H9 (cell line): ENCODE measurements around the gene NSG1. TPM values are rescaled to one million over a fixed set of nuclear protein-coding genes. Genes with fewer than 3 reads are reported as not detected.

Experiments used
- DNase-seq: peaks from one replicate; pipeline ENCODE4 v3.0.0-alpha.2; 2017
- H2AFZ ChIP-seq: one replicate; pipeline ENCODE4 v1.6.1; 2013; ENCODE audit warnings: mild to moderate bottlenecking, low read length, control low read depth, moderate library complexity
- H2AK5ac ChIP-seq: 2 replicates; pipeline ENCODE4 v1.6.1; 2013; ENCODE audit warnings: low read length, control low read depth, mixed read lengths; ENCODE audit not compliant: insufficient read length
- H2BK120ac ChIP-seq: one replicate; pipeline ENCODE4 v1.6.1; 2013; ENCODE audit warnings: low read depth, mild to moderate bottlenecking, low read length, control low read depth, inconsistent platforms; ENCODE audit not compliant: poor library complexity, severe bottlenecking
- H2BK12ac ChIP-seq: 2 replicates; pipeline ENCODE4 v1.6.1; 2013; ENCODE audit warnings: low read length, control low read depth, mixed read lengths, low read depth; ENCODE audit not compliant: insufficient read length
- H2BK15ac ChIP-seq: 2 replicates; pipeline ENCODE4 v1.6.1; 2013; ENCODE audit warnings: low read depth, low read length, control low read depth
- H2BK20ac ChIP-seq: one replicate; pipeline ENCODE4 v1.6.1; 2013; ENCODE audit warnings: low read depth, mild to moderate bottlenecking, low read length, control low read depth, inconsistent platforms; ENCODE audit not compliant: poor library complexity, severe bottlenecking
- H2BK5ac ChIP-seq: 2 replicates; pipeline ENCODE4 v1.6.1; 2013; ENCODE audit warnings: low read length, control low read depth, mixed read lengths; ENCODE audit not compliant: insufficient read length
- H3K14ac ChIP-seq: 2 replicates; pipeline ENCODE4 v1.6.1; 2013; ENCODE audit warnings: low read length, control low read depth; ENCODE audit not compliant: insufficient read depth
- H3K18ac ChIP-seq: 2 replicates; pipeline ENCODE4 v1.6.1; 2013; ENCODE audit warnings: low read depth, mild to moderate bottlenecking, mixed read lengths, low read length, control low read depth; ENCODE audit not compliant: insufficient read length
- H3K23ac ChIP-seq: 2 replicates; pipeline ENCODE4 v1.6.1; 2013; ENCODE audit warnings: low read length, control low read depth, mixed read lengths, low read depth; ENCODE audit not compliant: insufficient read length
- H3K23me2 ChIP-seq: 2 replicates; pipeline ENCODE4 v1.6.1; 2013; ENCODE audit warnings: low read depth, mild to moderate bottlenecking, mixed read lengths, low read length, control low read depth; ENCODE audit not compliant: insufficient read length, poor library complexity, severe bottlenecking
- H3K27ac ChIP-seq: 2 replicates; pipeline ENCODE4 v1.5.1; 2013; ENCODE audit warnings: low read length, control low read depth, mixed read lengths, low read depth; ENCODE audit not compliant: insufficient read length
- H3K27me3 ChIP-seq: 2 replicates; pipeline ENCODE4 v1.6.1; 2013; ENCODE audit warnings: low read length, control low read depth, inconsistent platforms; ENCODE audit not compliant: insufficient read depth
- H3K4ac ChIP-seq: 2 replicates; pipeline ENCODE4 v1.6.1; 2013; ENCODE audit warnings: low read depth, mild to moderate bottlenecking, control low read depth, inconsistent platforms, low read length, moderate library complexity
- H3K4me1 ChIP-seq: 2 replicates; pipeline ENCODE4 v1.6.1; 2013; ENCODE audit warnings: low read length, control low read depth, inconsistent platforms; ENCODE audit not compliant: insufficient read depth
- H3K4me2 ChIP-seq: 2 replicates; pipeline ENCODE4 v1.6.1; 2013; ENCODE audit warnings: low read length, control low read depth, mixed read lengths; ENCODE audit not compliant: insufficient read length, insufficient read depth
- H3K56ac ChIP-seq: 2 replicates; pipeline ENCODE4 v1.6.1; 2013; ENCODE audit warnings: low read depth, mild to moderate bottlenecking, mixed read lengths, low read length, control low read depth; ENCODE audit not compliant: insufficient read length
- H3K79me1 ChIP-seq: 2 replicates; pipeline ENCODE4 v1.6.1; 2013; ENCODE audit warnings: low read depth, mild to moderate bottlenecking, moderate library complexity, low read length, control low read depth, inconsistent platforms; ENCODE audit not compliant: insufficient read depth, poor library complexity, severe bottlenecking
- H3K79me2 ChIP-seq: 2 replicates; pipeline ENCODE4 v1.6.1; 2013; ENCODE audit warnings: low read length, control low read depth, inconsistent platforms; ENCODE audit not compliant: insufficient read depth
- H3K9ac ChIP-seq: 2 replicates; pipeline ENCODE4 v1.6.1; 2013; ENCODE audit warnings: low read length, control low read depth, mixed read lengths; ENCODE audit not compliant: insufficient read length; ENCODE audit errors: extremely low read depth
- H3K9me3 ChIP-seq: one replicate; pipeline ENCODE4 v1.6.1; 2013; ENCODE audit warnings: low read depth, low read length, inconsistent platforms; ENCODE audit not compliant: control insufficient read depth
- H3T11ph ChIP-seq: one replicate; pipeline ENCODE4 v1.6.1; 2013; ENCODE audit warnings: mild to moderate bottlenecking, low read length, control low read depth, inconsistent platforms
- H4K20me1 ChIP-seq: one replicate; pipeline ENCODE4 v1.6.1; 2013; ENCODE audit not compliant: control insufficient read depth, insufficient read length, insufficient read depth
- H4K5ac ChIP-seq: 2 replicates; pipeline ENCODE4 v1.6.1; 2013; ENCODE audit warnings: low read depth, mild to moderate bottlenecking, mixed read lengths, low read length, control low read depth; ENCODE audit not compliant: insufficient read length
- H4K8ac ChIP-seq: replicated peaks from 2 replicates; pipeline ENCODE4 v1.6.1; 2013; ENCODE audit warnings: low read length, control low read depth, mixed read lengths, low read depth; ENCODE audit not compliant: insufficient read length
- H4K91ac ChIP-seq: 2 replicates; pipeline ENCODE4 v1.6.1; 2013; ENCODE audit warnings: low read depth, mild to moderate bottlenecking, moderate library complexity, mixed read lengths, low read length, control low read depth; ENCODE audit not compliant: insufficient read length
- H3K27ac Mint-ChIP-seq, 3 experiments: 2 replicates in 2 of 3; 3 replicates in 1 of 3; pipeline ENCODE4 v1.8.0; 2020 to 2021; ENCODE audit warnings: mixed read lengths in 3 of 3, mild to moderate bottlenecking in 1 of 3, moderate library complexity in 1 of 3
- H3K27me3 Mint-ChIP-seq: 2 replicates; pipeline ENCODE4 v1.8.0; 2021; ENCODE audit warnings: low read depth, mild to moderate bottlenecking, moderate library complexity, mixed read lengths
- H3K36me3 Mint-ChIP-seq, 3 experiments: 2 replicates in 2 of 3; 3 replicates in 1 of 3; pipeline ENCODE4 v1.8.0; 2020 to 2021; ENCODE audit warnings: low read depth in 3 of 3, mixed read lengths in 3 of 3; ENCODE audit not compliant: insufficient read depth in 1 of 3
- H3K4me1 Mint-ChIP-seq, 2 experiments: 2 replicates each; pipeline ENCODE4 v1.8.0; 2020; ENCODE audit warnings: mixed read lengths in 2 of 2
- H3K4me3 Mint-ChIP-seq, 2 experiments: 2 replicates in 1 of 2; 3 replicates in 1 of 2; pipeline ENCODE4 v1.8.0; 2020 to 2021; ENCODE audit warnings: mild to moderate bottlenecking in 2 of 2, mixed read lengths in 2 of 2, moderate library complexity in 1 of 2
- H3K9me3 Mint-ChIP-seq, 2 experiments: 2 replicates in 1 of 2; 3 replicates in 1 of 2; pipeline ENCODE4 v1.8.0; 2020; ENCODE audit warnings: mild to moderate bottlenecking in 2 of 2, mixed read lengths in 2 of 2, moderate library complexity in 1 of 2
- CTCF ChIP-seq: fragments of 200-600 bp; sonication (generic); conservative IDR thresholded peaks from 3 replicates; pipeline ENCODE4 v1.8.0; 2021; ENCODE audit warnings: antibody characterized with exemption, mild to moderate bottlenecking
- WGBS: extraction: QIAGEN DNeasy Blood & Tissue Kit; methylation state at CpG from one replicate; pipeline ENCODE4 v1.1.7; 2013; ENCODE audit warnings: missing lambda C conversion rate, low lambda C conversion rate, mixed read lengths; ENCODE audit not compliant: insufficient read length; ENCODE audit errors: extremely low coverage; 5-methylcytosine and 5-hydroxymethylcytosine counted together
- total RNA-seq: library from RNA; stranded (reverse); gene quantifications from 2 replicates; pipeline ENCODE4 v1.2.1, GENCODE V29; 2021

The NSG1 gene
- total RNA-seq, 1 experiment from 2014 or later, result 9.3 TPM

- H2BK5ac ChIP-seq, result no peak overlapping the region
- H3K56ac ChIP-seq, result no peak overlapping the region
- H3K79me1 ChIP-seq, result no peaks in the 10 kb centered on the region
- no peak for TF ChIP-seq CTCF
- DNase-seq, result no peak
- no peak overlapping the region for H2BK120ac ChIP-seq
- no peaks in the 10 kb centered on the region for H3K9me3 ChIP-seq
- H3K4ac ChIP-seq, result no peak overlapping the region
- H3K27ac Mint-ChIP-seq, result no peak overlapping the region
- no peak overlapping the region for H4K91ac ChIP-seq
- H4K5ac ChIP-seq, result no peak overlapping the region
- no peaks in the 10 kb centered on the region for H3K79me2 ChIP-seq
- no peaks in the 10 kb centered on the region for H4K20me1 ChIP-seq
- H3K27me3 Mint-ChIP-seq, result peaks cover 9% of the 10 kb centered on the region
- no peak overlapping the region for H3T11ph ChIP-seq
- H3K27me3 ChIP-seq, result no peaks in the 10 kb centered on the region
- no peak overlapping the region for H3K23ac ChIP-seq
- H3K9ac ChIP-seq, result no peak overlapping the region
- H2AFZ ChIP-seq, result no peak overlapping the region
- no CpG with 5 or more reads among the region's 7 CpGs for WGBS
- H3K23me2 ChIP-seq, result no peaks in the 10 kb centered on the region
- no peak overlapping the region for H3K4me2 ChIP-seq
- H3K14ac ChIP-seq, result no peak overlapping the region
- H2BK20ac ChIP-seq, result no peak overlapping the region
- H2BK15ac ChIP-seq, result no peak overlapping the region
- H3K18ac ChIP-seq, result no peak overlapping the region
- H4K8ac ChIP-seq, result no peak overlapping the region
- H3K4me1 Mint-ChIP-seq, result peaks cover 20 to 23% of the 10 kb centered on the region in 2 experiments
- H3K36me3 Mint-ChIP-seq, result peaks cover 0 to 17% (median 7%) of the 10 kb centered on the region in 3 experiments; a peak in 3 of 7 replicates
- H3K4me3 Mint-ChIP-seq, result no peak overlapping the region
- H2AK5ac ChIP-seq, result no peak overlapping the region
- no peak overlapping the region for H3K27ac ChIP-seq
- H3K9me3 Mint-ChIP-seq, result peaks cover 0 to 2% of the 10 kb centered on the region in 2 experiments; a peak in 2 of 5 replicates
- peaks cover 5% of the 10 kb centered on the region; the same call in 1 of the 2 replicates for H3K4me1 ChIP-seq
- H2BK12ac ChIP-seq, result no peak overlapping the region
Measured at GRCh38 chr4:4401036-4401435, 14.1 kb downstream of the NSG1 start.
